Thoracic aorta (tissue), 2 donors: ENCODE measurements around the gene WSCD2. TPM values are rescaled to one million over a fixed set of nuclear protein-coding genes. Genes with fewer than 3 reads are reported as not detected.
"Not testable (repeated sequence)": the region's sequence is repeated elsewhere in the genome, so short reads cannot be mapped to it uniquely, and the experiment has no call there.

Experiments
- ATAC-seq: fragments of 150-250 bp; one replicate; pipeline ENCODE4 v1.8.0; 2017; ENCODE audit warnings: low read depth; ENCODE audit not compliant: insufficient number of reproducible peaks, low FRiP score
- DNase-seq: peaks from one replicate; pipeline ENCODE4 v3.0.0-alpha.2; 2020; ENCODE audit warnings: low spot score
- H3K27ac ChIP-seq, 2 donors: fragments of 200-600 bp; sonication (generic); 1 replicate in 1 of 2; 2 replicates in 1 of 2; pipeline ENCODE4 v1.5.1; 2016; ENCODE audit warnings: mild to moderate bottlenecking in 2 of 2, moderate library complexity in 2 of 2
- H3K27me3 ChIP-seq: fragments of 200-600 bp; sonication (generic); replicated peaks from 2 replicates; pipeline ENCODE4 v1.6.0; 2016; ENCODE audit warnings: mild to moderate bottlenecking; ENCODE audit not compliant: insufficient read depth
- H3K36me3 ChIP-seq: fragments of 200-600 bp; sonication (generic); one replicate; pipeline ENCODE4 v1.5.1; 2016
- H3K4me1 ChIP-seq, 2 donors: fragments of 200-600 bp; sonication (generic); 1 replicate in 1 of 2; 2 replicates in 1 of 2; pipeline versions ENCODE4 v1.5.1 to v1.6.0; 2016; ENCODE audit warnings: low read depth in 2 of 2, mild to moderate bottlenecking in 1 of 2; ENCODE audit not compliant: control insufficient read depth in 1 of 2
- H3K4me3 ChIP-seq: fragments of 200-600 bp; sonication (generic); 2 replicates; pipeline ENCODE4 v1.5.1; 2016; ENCODE audit warnings: mild to moderate bottlenecking
- H3K9me3 ChIP-seq: fragments of 200-600 bp; sonication (generic); 2 replicates; pipeline ENCODE4 v1.5.1; 2016
- CTCF ChIP-seq: fragments of 200-600 bp; sonication (generic); IDR thresholded peaks from one replicate; pipeline ENCODE4 v1.5.1; 2019; ENCODE audit warnings: antibody characterized with exemption
- total RNA-seq, 2 donors: library from RNA; depleted of rRNA; stranded (reverse); fragments of >200 nt; gene quantifications; one replicate each; pipeline versions ENCODE4 v1.1.0 to v1.2.3, GENCODE V29; 2016

Gene WSCD2
- total RNA-seq, 2 donors from 2014 or later = 3.3 to 6.9 TPM

DNA sequence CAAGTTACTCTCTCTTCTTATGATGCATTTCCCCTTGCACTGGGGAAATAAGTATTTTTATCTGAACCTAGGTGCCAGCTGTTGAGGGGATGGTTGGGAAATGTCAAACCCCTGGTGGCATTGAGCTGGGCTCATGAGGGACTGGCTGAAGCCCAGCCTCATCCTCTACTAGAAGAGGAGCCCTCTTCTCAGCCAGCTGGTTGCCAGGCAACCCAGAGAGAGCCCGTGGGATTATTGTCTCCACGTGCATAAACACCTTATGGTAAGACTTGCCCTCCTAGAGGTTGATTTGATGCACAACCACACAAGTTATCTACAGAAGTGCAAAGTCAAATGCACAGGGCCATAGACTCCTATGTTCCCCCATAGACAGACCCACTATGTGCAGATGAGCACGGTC is 89.8 kb downstream of the WSCD2 start:
- Histone ChIP-seq H3K27ac (no peak overlapping the region), H3K27me3 (no peaks in the 10 kb centered on the region), H3K9me3 (no peaks in the 10 kb centered on the region), H3K36me3 (no peaks in the 10 kb centered on the region), H3K4me1 (no peaks in the 10 kb centered on the region), H3K4me3 (no peak overlapping the region)
- no peak for TF ChIP-seq CTCF
- ATAC-seq = no peak
- DNase-seq = no peak

DNA sequence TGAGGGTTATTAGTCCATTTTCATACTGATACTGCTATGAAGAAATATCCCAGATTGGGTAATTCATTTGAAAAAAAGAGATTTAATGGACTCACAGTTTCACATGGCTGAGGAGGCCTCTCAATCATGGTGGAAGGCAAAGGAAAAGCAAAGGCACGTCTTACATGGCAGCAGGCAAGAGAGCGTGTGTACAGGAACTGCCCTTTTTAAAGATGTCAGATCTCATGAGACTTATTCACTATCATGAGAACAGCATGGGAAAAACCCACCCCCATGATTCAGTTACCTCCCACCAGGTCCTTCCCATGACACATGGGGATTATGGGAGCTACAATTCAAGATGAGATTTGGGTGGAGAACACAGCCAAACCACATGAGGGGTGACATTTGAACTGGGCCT is 96.0 kb downstream of the WSCD2 start:
- not testable (repeated sequence) for H3K9me3 ChIP-seq, H3K4me3 ChIP-seq, H3K27ac ChIP-seq, ATAC-seq, DNase-seq, H3K36me3 ChIP-seq, H3K4me1 ChIP-seq, H3K27me3 ChIP-seq

DNA sequence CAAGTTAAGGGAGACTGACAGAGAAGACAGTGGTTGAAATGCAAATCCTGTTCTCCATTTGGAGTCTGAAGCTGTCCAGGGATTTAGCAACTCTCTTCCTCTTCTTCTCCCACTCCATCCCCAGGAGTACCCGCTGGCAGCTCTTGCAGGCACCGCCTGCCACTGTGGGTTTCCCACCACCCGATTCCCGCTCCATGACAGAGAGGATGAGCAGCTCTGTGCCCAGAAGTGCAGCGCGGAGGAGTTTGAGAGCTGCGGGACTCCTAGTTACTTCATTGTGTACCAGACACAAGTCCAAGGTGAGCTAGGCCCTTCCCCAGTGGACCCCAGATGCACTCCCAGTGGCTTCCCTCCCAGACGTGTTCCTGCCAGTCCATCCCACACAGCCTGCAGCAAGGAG is 97.8 kb downstream of the WSCD2 start:
- DNase-seq (no peak), ATAC-seq (no peak)
- Histone ChIP-seq H3K36me3 (no peaks in the 10 kb centered on the region), H3K9me3 (no peaks in the 10 kb centered on the region), H3K4me1 (no peaks in the 10 kb centered on the region), H3K27me3 (no peaks in the 10 kb centered on the region), H3K4me3 (no peak overlapping the region), H3K27ac (no peak overlapping the region)
- TF ChIP-seq CTCF = no peak

- no peaks in the 10 kb centered on the region for H3K36me3 ChIP-seq
- no peaks in the 10 kb centered on the region for H3K27me3 ChIP-seq
- no peaks in the 10 kb centered on the region for H3K9me3 ChIP-seq
- H3K4me3 ChIP-seq = no peak overlapping the region
- TF ChIP-seq CTCF = no peak
- H3K27ac ChIP-seq = no peak overlapping the region
- no peak for DNase-seq
- peaks cover 0 to 4% of the 10 kb centered on the region in 2 donors for H3K4me1 ChIP-seq
- ATAC-seq = no peak
Observed at GRCh38 chr12:108228746-108229145, 99.7 kb downstream of the WSCD2 start.

DNA sequence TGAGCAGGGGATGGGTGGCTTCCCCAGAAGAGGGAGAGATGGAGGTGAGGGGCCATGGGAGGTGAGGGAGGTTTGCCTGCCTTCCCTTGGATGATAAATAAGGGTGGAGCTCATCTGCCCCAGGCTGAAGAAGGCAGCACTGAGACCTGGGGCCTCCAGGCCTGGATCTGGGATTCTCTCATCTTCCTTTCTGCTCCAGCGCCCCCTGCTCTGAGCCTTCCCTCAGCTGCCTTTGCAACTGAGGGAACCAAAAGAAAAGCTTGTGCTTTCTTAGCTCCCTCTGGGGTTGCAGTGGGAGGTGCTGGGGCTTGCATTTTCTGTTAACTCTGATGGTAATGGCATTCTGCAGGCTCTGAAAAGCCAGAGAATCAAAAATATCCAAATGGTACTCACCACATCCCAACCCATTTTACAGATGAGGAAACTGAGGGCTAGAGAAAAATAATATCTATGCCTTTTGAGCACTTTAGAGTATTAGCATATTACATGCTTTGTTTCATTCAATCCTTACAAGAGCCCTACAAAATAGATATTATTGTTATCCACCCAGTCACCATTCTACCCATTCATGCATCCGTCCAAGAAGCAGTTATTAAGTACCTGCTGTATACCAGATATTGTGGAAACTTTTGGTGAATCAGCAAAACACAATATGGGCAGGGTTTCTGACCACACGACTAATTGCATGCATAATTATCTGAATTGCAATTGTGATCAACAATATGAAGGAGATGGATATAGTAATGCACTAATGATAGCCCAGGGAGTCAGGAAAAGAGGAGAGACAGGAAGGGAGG is 102.2 kb downstream of the WSCD2 start:
- no peak overlapping the region for H3K4me3 ChIP-seq
- TF ChIP-seq CTCF = no peak
- ATAC-seq (no peak), DNase-seq (no peak)
- no peaks in the 10 kb centered on the region for H3K36me3 ChIP-seq
- H3K27ac ChIP-seq = no peak overlapping the region
- H3K27me3 ChIP-seq = no peaks in the 10 kb centered on the region
- no peaks in the 10 kb centered on the region for H3K9me3 ChIP-seq
- H3K4me1 ChIP-seq = peaks cover 0 to 14% of the 10 kb centered on the region in 2 donors
